HepG2 (cell line): ENCODE measurements around the gene SHANK3. TPM values are rescaled to one million over a fixed set of nuclear protein-coding genes. Genes with fewer than 3 reads are reported as not detected.

ENCODE experiments used
- CCDC6 ChIP-seq: sonication (generic); formaldehyde crosslinking; IDR thresholded peaks from 2 replicates; pipeline ENCODE4 v1.8.1; 2022; ENCODE audit warnings: mild to moderate bottlenecking, missing genetic modification reagents, moderate library complexity
- FOXM1 ChIP-seq: sonication (generic); formaldehyde crosslinking; IDR thresholded peaks from 2 replicates; pipeline ENCODE4 v1.5.0; 2020; ENCODE audit warnings: missing genetic modification reagents
- FOXP1 ChIP-seq, 2 experiments: fragments of 450-650 bp in 1 of 2; IDR thresholded peaks; 2 replicates each; pipeline ENCODE4 v1.6.1; 2017 to 2018; ENCODE audit warnings: antibody characterized with exemption in 1 of 2
- GTF3A ChIP-seq: sonication (generic); formaldehyde crosslinking; conservative IDR thresholded peaks from 2 replicates; pipeline ENCODE4 v1.4.0; 2020; ENCODE audit warnings: mild to moderate bottlenecking, missing genetic modification reagents
- HNRNPLL ChIP-seq: fragments of 200-400 bp; formaldehyde crosslinking; IDR thresholded peaks from 2 replicates; pipeline ENCODE4 v1.6.1; 2017; ENCODE audit warnings: mild to moderate bottlenecking, low read depth, low read length; ENCODE audit not compliant: poor library complexity, severe bottlenecking
- MNT ChIP-seq: fragments of 450-650 bp; IDR thresholded peaks from 2 replicates; pipeline ENCODE4 v1.6.1; 2016
- MYNN ChIP-seq: sonication (generic); formaldehyde crosslinking; IDR thresholded peaks from 2 replicates; pipeline ENCODE4 v1.4.0; 2020; ENCODE audit warnings: mild to moderate bottlenecking, low read depth, missing genetic modification reagents
- REST ChIP-seq, 2 experiments: IDR thresholded peaks; 2 replicates each; pipeline ENCODE4 v1.6.1; 2011 to 2012; ENCODE audit warnings: low read length in 2 of 2, borderline replicate concordance in 1 of 2, low read depth in 1 of 2, mild to moderate bottlenecking in 1 of 2, moderate library complexity in 1 of 2
- SKIL ChIP-seq: sonication (generic); formaldehyde crosslinking; IDR thresholded peaks from 2 replicates; pipeline ENCODE4 v1.8.0; 2022; ENCODE audit warnings: missing genetic modification reagents, mild to moderate bottlenecking, moderate library complexity, borderline replicate concordance
- SP4 ChIP-seq: sonication (generic); formaldehyde crosslinking; IDR thresholded peaks from 2 replicates; pipeline ENCODE4 v1.8.1; 2023; ENCODE audit warnings: mild to moderate bottlenecking, missing genetic modification reagents
- STAT5B ChIP-seq: sonication (generic); formaldehyde crosslinking; IDR thresholded peaks from 2 replicates; pipeline ENCODE4 v1.4.0; 2020; ENCODE audit warnings: missing genetic modification reagents
- TCF7L2 ChIP-seq: IDR thresholded peaks from 2 replicates; pipeline ENCODE4 v1.6.1; 2011; ENCODE audit warnings: mild to moderate bottlenecking, low read depth, low read length, moderate library complexity
- ZBTB20 ChIP-seq: sonication (generic); formaldehyde crosslinking; IDR thresholded peaks from 2 replicates; pipeline ENCODE4 v1.8.1; 2023; ENCODE audit warnings: missing genetic modification reagents, low read depth, mild to moderate bottlenecking, borderline replicate concordance
- ZBTB39 ChIP-seq: sonication (generic); formaldehyde crosslinking; IDR thresholded peaks from 2 replicates; pipeline ENCODE4 v1.5.0; 2020; ENCODE audit warnings: missing genetic modification reagents
- ZBTB7A ChIP-seq: sonication (generic); formaldehyde crosslinking; IDR thresholded peaks from 2 replicates; pipeline ENCODE4 v1.8.0; 2022; ENCODE audit warnings: mild to moderate bottlenecking, missing genetic modification reagents
- ZKSCAN8 ChIP-seq: IDR thresholded peaks from 2 replicates; pipeline ENCODE4 v1.6.1; 2016; ENCODE audit warnings: borderline replicate concordance, missing genetic modification reagents, missing compliant biosample characterization
- ZNF282 ChIP-seq: fragments of 450-650 bp; IDR thresholded peaks from 2 replicates; pipeline ENCODE4 v1.6.1; 2018; ENCODE audit not compliant: partially characterized antibody
- ZNF530 ChIP-seq: sonication (generic); formaldehyde crosslinking; IDR thresholded peaks from 2 replicates; pipeline ENCODE4 v1.5.0; 2020; ENCODE audit warnings: low read depth, mild to moderate bottlenecking, missing genetic modification reagents
- ZNF569 ChIP-seq: sonication (generic); formaldehyde crosslinking; IDR thresholded peaks from 2 replicates; pipeline ENCODE4 v1.5.0; 2020; ENCODE audit warnings: mild to moderate bottlenecking, missing genetic modification reagents, moderate library complexity, borderline replicate concordance
- ZNF678 ChIP-seq: sonication (generic); formaldehyde crosslinking; IDR thresholded peaks from 2 replicates; pipeline ENCODE4 v1.4.0; 2020; ENCODE audit warnings: mild to moderate bottlenecking, missing genetic modification reagents
- ZNF761 ChIP-seq: sonication (generic); formaldehyde crosslinking; conservative IDR thresholded peaks from 2 replicates; pipeline ENCODE4 v1.4.0; 2020; ENCODE audit warnings: mild to moderate bottlenecking, missing genetic modification reagents
- polyA plus RNA-seq, 8 experiments: library from polyadenylated mRNA; depleted of rRNA in 3 of 8; stranded (reverse) in 7 of 8; unstranded in 1 of 8; fragments of >200 nt; fragmentation: Illumina TruSeq in 4 of 8; extraction: Trizol in 4 of 8; gene quantifications; 2 replicates each; pipeline versions ENCODE4 v1.2.1 to v1.2.3, GENCODE V29; 2011 to 2016; ENCODE audit warnings: low read depth in 4 of 8, missing spikeins in 1 of 8, mixed read lengths in 1 of 8; ENCODE audit not compliant: insufficient read depth in 1 of 8
- total RNA-seq, 5 experiments: library from RNA; depleted of rRNA; stranded (reverse); fragments of >200 nt; fragmentation: Illumina TruSeq; extraction: Trizol; gene quantifications; 2 replicates each; pipeline ENCODE4 v1.2.3, GENCODE V29; 2016; ENCODE audit warnings: low read depth in 1 of 5

Gene SHANK3
- total and polyA plus RNA-seq, 2 of the 13 experiments (the other 11 are each of a cell fraction or from before 2014, with no cell fraction given), result 2.9 to 4.6 TPM

- TF ChIP-seq SKIL (CRISPR knock-in tag) (0 out of 2 replicates have a peak, but pooled peaks have one; percentile 24), SP4 (CRISPR knock-in tag) (no peak), ZBTB7A (CRISPR knock-in tag) (no peak), MNT (peak; percentile 13; the same call in 1 of the 2 replicates), TCF7L2 (no peak), ZNF761 (CRISPR knock-in tag) (no peak), FOXP1 (IDR thresholded peaks at IDR 0.05) (peak; percentile 22; the same call in 1 of the 2 replicates), FOXP1 (CRISPR knock-in tag; IDR thresholded peaks at IDR 0.05) (no peak), ZNF530 (no peak), HNRNPLL (peak; percentile 20), ZKSCAN8 (CRISPR knock-in tag) (no peak), ZNF569 (CRISPR knock-in tag) (no peak), STAT5B (no peak), CCDC6 (CRISPR knock-in tag) (no peak), ZBTB20 (CRISPR knock-in tag) (0 out of 2 replicates have a peak, but pooled peaks have one; percentile 1), ZBTB39 (CRISPR knock-in tag) (no peak), ZNF282 (no peak), REST (IDR thresholded peaks at IDR 0.05; ENCODE audit: borderline replicate concordance in 1 of 2, low read depth in 1 of 2, low read length in 2 of 2) (no peak), MYNN (CRISPR knock-in tag) (no peak), FOXM1 (CRISPR knock-in tag) (no peak), ZNF678 (no peak), GTF3A (CRISPR knock-in tag) (no peak)
Observed at GRCh38 chr22:50628543-50629134, 44.0 kb upstream of the SHANK3 start (continued).
